ENCODE results near the gene CCNK.

DNA sequence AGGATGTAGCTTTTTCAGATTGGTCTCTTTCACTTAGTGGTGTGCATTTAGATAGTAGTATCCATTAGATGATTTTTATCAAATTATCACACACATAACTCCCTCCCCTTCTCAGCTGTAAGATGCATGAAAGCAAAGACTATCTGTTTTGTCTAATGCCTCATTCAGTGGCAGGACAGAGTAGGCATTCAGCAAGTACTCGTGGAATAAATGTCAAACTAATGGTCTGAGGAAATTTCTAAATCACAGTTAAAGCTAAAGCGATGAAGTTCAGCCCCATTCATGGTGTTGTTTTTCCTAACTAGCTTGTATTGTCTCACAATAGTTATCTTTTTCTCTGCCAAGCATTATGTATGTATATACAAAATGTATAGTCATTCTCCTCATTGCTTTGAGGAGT lies 16.1 kb downstream of the CCNK start:
- no peak for TF ChIP-seq EZH2 (IDR thresholded peaks at IDR 0.05)
- no peak for TF ChIP-seq POLR2AphosphoS5 (IDR thresholded peaks at IDR 0.05; ENCODE audit: borderline replicate concordance, low read depth, low read length)
- TF ChIP-seq FOXP2 (optimal IDR thresholded peaks at IDR 0.05; ENCODE audit: control extremely low read depth, extremely low read length, insufficient read depth): no peak
